SK-N-MC (cell line): ENCODE results near the gene NFATC1.

Experiments
- EZH2 ChIP-seq: fragments of 200-600 bp; sonication (generic); IDR thresholded peaks from one replicate; pipeline ENCODE4 v1.6.1; 2017; ENCODE audit warnings: antibody characterized with exemption
- POLR2AphosphoS5 ChIP-seq: IDR thresholded peaks from 2 replicates; pipeline ENCODE4 v1.6.1; 2012; ENCODE audit warnings: mild to moderate bottlenecking, low read depth, low read length, borderline replicate concordance

DNA sequence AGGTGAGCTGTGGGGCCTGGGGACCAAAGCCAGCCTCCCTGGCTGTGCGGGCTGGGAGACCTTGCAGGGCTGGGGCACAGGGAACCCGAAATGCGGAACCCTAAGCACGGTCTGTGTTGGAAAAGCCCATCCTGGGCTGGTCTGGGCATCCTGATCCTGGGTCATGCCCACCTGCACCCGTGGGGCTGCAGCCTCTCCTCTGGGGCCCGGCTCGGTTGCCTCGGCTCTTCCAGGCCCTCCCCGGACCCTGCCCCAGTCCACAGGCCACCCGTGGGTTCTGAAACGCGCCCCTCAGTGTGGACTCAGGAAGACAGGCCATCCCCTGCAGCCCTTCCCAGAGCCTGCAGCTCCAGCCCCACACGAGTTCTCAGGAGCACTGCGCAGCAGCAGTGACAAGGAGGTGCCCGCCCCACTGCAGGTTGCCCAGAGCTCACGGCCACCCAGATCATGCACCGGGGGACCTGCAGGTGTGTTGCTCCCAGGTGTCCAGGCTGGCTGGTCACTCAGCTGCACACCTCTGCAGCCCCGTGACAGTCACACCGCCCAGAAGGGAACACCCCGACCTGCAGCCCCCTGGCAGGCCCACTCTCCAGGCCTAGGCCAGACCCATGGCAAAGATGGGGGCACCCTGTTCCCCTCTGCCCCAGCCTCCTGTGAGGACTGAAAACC, 12.2 kb upstream of the NFATC1 start:
- TF ChIP-seq EZH2 (no peak), POLR2AphosphoS5 (no peak)
